Esophagus muscularis mucosa (tissue), 4 donors: ENCODE results near the gene ALG12. TPM values are rescaled to one million over a fixed set of nuclear protein-coding genes. Genes with fewer than 3 reads are reported as not detected.

Experiments
- DNase-seq: peaks from one replicate; pipeline ENCODE4 v3.0.0-alpha.2; 2017; ENCODE audit errors: extremely low spot score
- H3K27ac ChIP-seq, 4 donors: fragments of 200-600 bp; sonication (generic); replicated peaks in 1 of 4; 1 replicate in 3 of 4; 2 replicates in 1 of 4; pipeline ENCODE4 v1.5.1; 2016 to 2019; ENCODE audit warnings: mild to moderate bottlenecking in 1 of 4
- H3K27me3 ChIP-seq, 4 donors: fragments of 200-600 bp; sonication (generic); one replicate each; pipeline versions ENCODE4 v1.5.1 to v1.6.0; 2016 to 2019
- H3K36me3 ChIP-seq, 4 donors: fragments of 200-600 bp; sonication (generic); one replicate each; pipeline ENCODE4 v1.5.1; 2016 to 2019
- H3K4me1 ChIP-seq, 4 donors: fragments of 200-600 bp; sonication (generic); one replicate each; pipeline ENCODE4 v1.5.1; 2016 to 2019
- H3K4me3 ChIP-seq, 4 donors: fragments of 200-600 bp; sonication (generic); 1 replicate in 2 of 4; 2 replicates in 2 of 4; pipeline ENCODE4 v1.5.1; 2016 to 2019; ENCODE audit warnings: mild to moderate bottlenecking in 4 of 4, moderate library complexity in 1 of 4
- H3K9me3 ChIP-seq, 4 donors: fragments of 200-600 bp; sonication (generic); 1 replicate in 3 of 4; 2 replicates in 1 of 4; pipeline ENCODE4 v1.5.1; 2016 to 2019
- CTCF ChIP-seq, 3 experiments: fragments of 200-600 bp in 2 of 3; fragments of 450-650 bp in 1 of 3; sonication (generic) in 2 of 3; IDR thresholded peaks; one replicate each; pipeline ENCODE4 v1.5.1; 2017 to 2019; ENCODE audit warnings: antibody characterized with exemption in 3 of 3, mild to moderate bottlenecking in 2 of 3, moderate library complexity in 1 of 3
- EP300 ChIP-seq: sonication (generic); formaldehyde crosslinking; IDR thresholded peaks from one replicate; pipeline ENCODE4 v1.6.1; 2017; ENCODE audit warnings: antibody characterized with exemption
- POLR2A ChIP-seq: fragments of 450-650 bp; IDR thresholded peaks from one replicate; pipeline ENCODE4 v1.6.1; 2017; ENCODE audit warnings: antibody characterized with exemption, moderate library complexity, mild to moderate bottlenecking, low read depth
- POLR2AphosphoS5 ChIP-seq, 2 donors: sonication (generic); formaldehyde crosslinking; IDR thresholded peaks; one replicate each; pipeline ENCODE4 v1.6.1; 2017; ENCODE audit warnings: antibody characterized with exemption in 2 of 2
- WGBS: methylation state at CpG from one replicate; pipeline ENCODE4 v1.1.5; 2018; 5-methylcytosine and 5-hydroxymethylcytosine counted together
- intact Hi-C: fragments of 100-400 bp; cut with DNase I; formaldehyde crosslinking; loops from one replicate; pipeline ENCODE4 v1.15.1; 2023
- total RNA-seq, 4 donors: library from RNA; depleted of rRNA; stranded (reverse); fragments of >200 nt; gene quantifications; one replicate each; pipeline versions ENCODE4 v1.1.0 to v1.2.1, GENCODE V29; 2016

The ALG12 gene
- total RNA-seq, 4 donors from 2014 or later = 17.7 to 28.0 (median 23.8) TPM

GRCh38 chr22:49954354-49954753, 36.1 kb upstream of the ALG12 start:
- DNase-seq = no peak
- no peak for TF ChIP-seq EP300
- TF ChIP-seq CTCF (IDR thresholded peaks at IDR 0.05) = no peak
- no peak for TF ChIP-seq POLR2AphosphoS5 (IDR thresholded peaks at IDR 0.05)
- TF ChIP-seq POLR2A = no peak
- intact Hi-C loops = no loop called here
- Histone ChIP-seq H3K36me3 (no peaks in the 10 kb centered on the region), H3K27ac (peak overlapping the region in 3 of 4 donors; percentile 48 to 64 (median 63)), H3K9me3 (no peaks in the 10 kb centered on the region), H3K4me3 (no peak overlapping the region), H3K4me1 (peaks cover 42 to 49% (median 46%) of the 10 kb centered on the region in 4 donors), H3K27me3 (no peaks in the 10 kb centered on the region)
- WGBS = 95% methylated on average over 7 of the region's 8 CpGs

DNA sequence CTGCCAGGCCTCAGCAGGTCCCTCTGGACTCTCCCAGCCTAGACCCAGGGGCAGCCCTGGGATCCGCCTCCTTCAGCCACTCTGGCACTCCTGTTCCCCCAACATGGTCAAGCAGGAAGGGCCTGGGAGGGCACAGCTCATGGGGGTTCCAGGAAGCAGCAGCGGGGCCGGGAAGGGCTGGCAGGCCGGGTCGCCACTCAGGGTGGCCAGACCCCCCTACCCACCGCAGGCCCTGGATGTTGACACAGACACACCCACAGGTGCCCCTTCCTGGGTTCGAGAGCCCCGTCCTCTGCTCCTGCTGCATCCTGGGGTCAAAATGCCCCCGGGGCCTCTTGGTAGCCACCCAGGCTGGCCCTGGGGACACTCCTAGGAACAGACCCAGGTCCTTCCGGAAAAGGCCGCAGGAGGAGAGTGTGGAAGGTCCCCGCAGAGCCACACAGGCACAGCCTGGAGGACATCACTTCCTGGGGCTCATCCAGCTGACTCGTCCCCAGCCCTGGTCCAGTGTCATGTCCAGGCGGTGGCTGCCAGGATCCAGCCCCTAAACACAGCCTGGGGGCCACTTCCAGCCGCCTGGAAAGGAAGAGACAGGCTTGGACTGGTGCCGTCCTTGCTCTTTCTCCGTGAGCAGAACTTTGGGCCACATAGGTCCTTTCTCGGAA, 35.6 kb upstream of the ALG12 start:
- no peaks in the 10 kb centered on the region for H3K9me3 ChIP-seq
- no peak for DNase-seq
- H3K36me3 ChIP-seq = no peaks in the 10 kb centered on the region
- no peak for TF ChIP-seq EP300
- TF ChIP-seq CTCF (IDR thresholded peaks at IDR 0.05) = no peak
- no peak for TF ChIP-seq POLR2AphosphoS5 (IDR thresholded peaks at IDR 0.05)
- no peak for TF ChIP-seq POLR2A
- no peak overlapping the region for H3K4me3 ChIP-seq
- peaks cover 39 to 44% (median 43%) of the 10 kb centered on the region in 4 donors for H3K4me1 ChIP-seq
- peak overlapping the region in 3 of 4 donors; percentile 48 to 64 (median 63) for H3K27ac ChIP-seq
- H3K27me3 ChIP-seq = no peaks in the 10 kb centered on the region
- 63% methylated on average over 8 of the region's 18 CpGs for WGBS
- intact Hi-C loops = no loop called here

DNA sequence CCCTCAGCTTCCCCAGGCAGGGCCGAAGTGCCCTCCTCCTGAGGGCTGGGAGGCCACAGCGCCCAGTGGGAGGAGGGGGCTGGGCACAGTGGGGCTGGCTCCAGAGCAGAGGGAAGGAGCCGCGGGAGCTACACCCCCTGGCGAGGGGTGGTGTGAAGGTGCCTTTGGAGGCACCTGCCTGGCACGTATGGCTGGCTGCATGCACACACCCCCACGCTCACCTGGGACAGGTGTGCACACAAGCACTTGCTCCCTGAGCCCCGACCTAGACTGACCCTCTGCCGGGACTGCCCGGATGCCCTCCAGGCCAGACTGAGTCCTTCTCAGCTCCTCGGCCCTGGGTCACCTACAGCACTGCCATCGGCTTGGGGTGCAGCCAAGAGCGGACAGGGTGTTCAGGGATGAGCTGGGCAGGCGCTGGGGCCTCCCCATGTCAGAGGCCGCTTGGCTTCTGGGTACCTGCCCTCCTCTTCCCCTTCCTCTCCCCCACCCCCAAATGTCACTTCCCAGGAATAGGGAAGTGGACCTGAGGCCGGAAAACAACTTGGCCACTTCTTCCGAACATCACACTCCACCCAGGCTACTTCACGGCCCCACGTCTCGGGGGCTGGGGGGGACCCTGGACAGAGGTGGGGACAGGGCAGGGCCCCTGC, 34.9 kb upstream of the ALG12 start:
- Histone ChIP-seq H3K4me3 (no peak overlapping the region), H3K36me3 (no peaks in the 10 kb centered on the region), H3K27me3 (no peaks in the 10 kb centered on the region), H3K4me1 (peaks cover 39 to 45% (median 40%) of the 10 kb centered on the region in 4 donors), H3K27ac (peak overlapping the region in 3 of 4 donors; percentile 48 to 64 (median 63)), H3K9me3 (no peaks in the 10 kb centered on the region)
- WGBS = 79% methylated on average over 18 of the region's 20 CpGs
- DNase-seq = no peak
- intact Hi-C loops = no loop called here
- TF ChIP-seq CTCF (IDR thresholded peaks at IDR 0.05) (no peak), EP300 (no peak), POLR2AphosphoS5 (IDR thresholded peaks at IDR 0.05) (no peak), POLR2A (no peak)

- no peak for DNase-seq
- peak overlapping the region in 3 of 4 donors; percentile 15 to 64 (median 63) for H3K27ac ChIP-seq
- 55% methylated on average over 12 of the region's 24 CpGs for WGBS
- H3K27me3 ChIP-seq = no peaks in the 10 kb centered on the region
- no peaks in the 10 kb centered on the region for H3K9me3 ChIP-seq
- no peak overlapping the region for H3K4me3 ChIP-seq
- intact Hi-C loops = no loop called here
- H3K4me1 ChIP-seq = peaks cover 39 to 45% (median 40%) of the 10 kb centered on the region in 4 donors
- no peaks in the 10 kb centered on the region for H3K36me3 ChIP-seq
- TF ChIP-seq CTCF (IDR thresholded peaks at IDR 0.05) (no peak), EP300 (no peak), POLR2AphosphoS5 (IDR thresholded peaks at IDR 0.05) (peak in 1 of 2 donors; percentile 56), POLR2A (no peak)
Measured at GRCh38 chr22:49951986-49952896, 34.0 kb upstream of the ALG12 start.
